HG03097 (cell line): ENCODE results near the gene DCAF11.
A peak's percentile ranks its signal among the peaks of the same experiment; 100 is the strongest.

Experiments
- ATAC-seq: cut with Tn5 transposase; IDR thresholded peaks from one replicate; pipeline ENCODE4 v1.9.1; 2021; ENCODE audit not compliant: unreplicated experiment, low FRiP score

DCAF11 gene

DNA sequence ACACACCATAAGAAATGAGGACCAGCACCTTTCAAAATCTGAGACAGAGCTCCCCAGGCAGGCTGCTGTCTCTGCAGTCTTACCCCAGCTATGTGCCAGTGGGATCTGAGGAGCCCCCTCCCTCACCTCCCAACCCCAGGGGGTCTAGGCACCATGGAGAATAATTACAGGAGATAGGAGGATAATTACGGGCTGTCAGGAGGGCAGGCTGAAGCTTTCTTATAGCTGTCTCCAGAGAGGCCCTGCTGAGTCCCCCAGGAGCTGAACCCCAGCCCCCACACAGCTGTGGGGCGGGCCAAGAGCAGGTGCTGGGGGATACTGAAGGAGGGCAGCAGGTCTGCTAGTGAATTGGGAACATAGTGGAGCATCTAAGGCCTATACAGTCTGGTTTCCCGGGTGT, 36.4 kb upstream of the DCAF11 start:
- ATAC-seq, result no peak

DNA sequence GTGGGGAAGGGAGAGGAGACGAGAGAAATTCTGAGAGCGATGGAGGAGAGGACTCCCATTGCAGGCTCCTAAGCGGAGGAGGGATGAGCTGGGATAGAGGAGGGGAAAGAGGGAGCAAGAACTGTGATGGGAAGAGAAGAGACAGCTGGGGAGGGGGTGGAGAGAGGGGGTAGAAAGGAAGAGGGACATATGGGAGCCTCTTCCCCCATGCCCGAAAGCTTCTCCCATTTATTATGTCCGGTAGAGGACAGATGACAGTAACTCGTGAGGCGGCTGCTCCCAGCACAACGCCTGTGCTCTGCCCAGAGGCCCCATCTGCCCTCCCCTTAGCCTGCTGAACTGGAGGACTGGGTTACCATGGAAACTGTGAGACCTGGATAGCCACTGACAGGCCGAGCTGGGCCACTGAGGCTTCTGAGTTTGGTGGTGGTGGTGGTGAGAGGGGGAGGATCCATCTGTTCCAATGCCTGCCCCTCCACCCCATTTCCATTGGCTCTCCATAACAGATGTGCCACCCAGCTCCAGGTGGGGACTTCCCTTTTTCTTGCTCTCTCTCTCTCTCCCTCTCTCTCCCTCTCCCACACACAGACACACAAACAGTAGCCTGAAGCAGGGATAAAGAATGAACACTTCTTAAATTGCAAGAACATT, 35.0 kb upstream of the DCAF11 start:
- ATAC-seq, result no peak

DNA sequence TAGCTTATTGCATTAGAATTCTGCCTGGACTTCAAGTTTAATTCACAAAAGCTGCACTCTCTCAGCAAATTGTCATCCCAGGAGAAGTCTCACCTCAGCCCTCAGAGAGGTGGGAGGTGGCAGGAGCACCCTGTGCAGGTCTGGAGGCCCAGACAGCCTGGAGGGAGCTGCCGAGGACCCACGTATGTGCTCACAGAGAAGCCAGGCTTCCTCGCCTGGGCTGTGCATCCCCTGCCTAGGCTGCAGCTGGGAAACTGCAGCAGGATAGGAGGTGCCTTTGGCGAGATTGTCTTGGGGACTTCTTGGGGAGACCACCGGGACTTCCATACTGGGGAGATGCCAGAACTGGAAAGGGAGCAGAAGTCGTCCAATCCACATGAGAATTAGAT, 34.4 kb upstream of the DCAF11 start:
- ATAC-seq, result no peak

DNA sequence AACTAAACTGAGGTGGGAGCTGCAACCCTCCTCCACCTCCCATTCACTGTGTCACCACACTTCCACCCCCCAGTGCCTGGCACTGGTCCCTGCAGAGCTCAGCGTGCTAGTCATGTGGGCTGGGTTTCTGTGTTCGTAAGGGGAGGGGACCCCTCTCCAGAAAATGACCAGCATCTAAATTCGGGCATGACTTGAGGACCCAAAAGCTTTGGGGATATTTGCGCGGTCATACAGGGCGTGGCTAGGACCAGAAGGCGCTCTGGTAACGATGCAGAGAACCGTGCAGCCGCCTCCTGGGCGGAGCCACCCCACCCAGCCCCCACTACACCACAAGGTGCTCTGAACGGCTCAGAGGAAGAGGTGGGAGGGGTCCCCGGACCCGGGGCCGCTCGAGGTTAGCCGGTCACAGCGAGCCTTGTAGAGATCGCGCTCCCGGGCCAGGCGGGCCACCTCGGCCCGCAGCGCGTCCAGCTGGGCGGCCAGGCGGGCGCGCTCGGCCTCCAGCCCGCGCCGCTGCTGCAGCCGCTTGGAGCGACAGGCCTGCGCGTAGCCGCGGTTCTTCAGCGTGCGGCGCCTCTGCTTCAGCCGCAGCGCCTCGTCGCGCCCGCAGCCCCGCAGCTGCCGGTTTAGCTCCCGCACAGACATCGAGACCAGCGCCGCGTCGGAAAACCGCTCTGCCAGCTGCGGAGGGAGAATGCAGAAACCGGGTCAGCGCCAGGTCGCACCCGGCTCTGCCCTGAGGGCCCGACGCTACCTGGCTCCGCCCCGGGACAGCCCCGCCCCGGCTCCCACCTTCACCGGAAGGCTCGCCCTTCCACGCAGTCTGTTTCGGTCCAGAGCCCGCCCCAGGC, 33.5 kb upstream of the DCAF11 start:
- peak; percentile 72 for ATAC-seq

DNA sequence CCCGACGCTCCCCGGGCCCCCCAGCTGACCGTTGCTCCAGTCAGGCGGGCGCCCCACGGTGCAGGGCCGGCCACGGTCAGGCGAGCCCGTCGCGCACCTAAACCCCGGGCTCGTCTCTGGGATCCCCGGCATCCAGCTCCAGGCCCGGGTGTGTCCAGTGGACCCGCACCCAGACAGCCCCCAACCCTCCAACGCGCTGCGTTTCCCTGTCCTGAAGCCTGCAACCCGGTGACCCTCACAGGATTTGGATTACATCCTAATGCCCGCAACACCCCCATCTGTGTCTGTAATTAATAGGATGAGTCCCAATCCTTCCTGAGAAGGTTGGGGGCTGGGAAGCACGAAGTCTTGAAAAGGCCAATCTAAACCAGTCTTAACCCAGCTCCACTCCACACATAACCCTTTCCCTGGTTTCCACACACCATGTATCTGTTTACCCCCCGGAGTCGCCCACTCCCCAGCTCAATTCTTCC, 32.8 kb upstream of the DCAF11 start:
- no peak for ATAC-seq

DNA sequence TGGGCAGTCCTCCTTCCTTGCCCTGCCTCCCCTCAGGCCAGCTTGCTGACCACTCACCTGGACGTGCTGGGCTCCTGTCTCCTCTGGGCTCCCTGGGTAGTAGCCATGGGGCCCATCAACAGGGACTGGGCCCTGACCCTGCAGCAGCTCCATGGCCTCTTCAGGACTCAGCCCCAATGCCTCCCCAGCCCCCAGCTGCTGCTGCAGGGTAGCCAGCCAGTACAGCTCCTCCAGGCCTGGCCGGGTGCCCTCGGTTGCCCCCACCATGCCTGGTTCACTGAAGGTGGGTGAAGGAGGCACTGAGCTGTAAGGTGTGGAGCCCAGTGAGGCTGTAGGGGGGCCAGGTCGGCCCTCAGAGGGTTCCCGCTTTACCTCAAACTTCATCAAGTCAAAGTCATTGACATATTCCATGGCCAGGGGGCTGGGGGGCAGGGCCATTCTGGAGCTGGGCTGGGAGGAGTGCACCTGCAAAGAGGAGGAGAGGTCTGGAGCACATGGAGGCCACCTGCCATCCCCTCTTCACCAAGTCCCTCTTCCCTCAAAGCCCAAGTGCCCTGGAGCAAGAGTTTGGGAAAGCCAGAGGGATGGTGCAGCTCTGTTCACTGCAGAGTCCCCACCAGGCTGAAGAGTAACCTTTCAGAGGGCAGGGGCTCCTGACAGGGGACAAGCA, 32.0 kb upstream of the DCAF11 start:
- ATAC-seq, result no peak

DNA sequence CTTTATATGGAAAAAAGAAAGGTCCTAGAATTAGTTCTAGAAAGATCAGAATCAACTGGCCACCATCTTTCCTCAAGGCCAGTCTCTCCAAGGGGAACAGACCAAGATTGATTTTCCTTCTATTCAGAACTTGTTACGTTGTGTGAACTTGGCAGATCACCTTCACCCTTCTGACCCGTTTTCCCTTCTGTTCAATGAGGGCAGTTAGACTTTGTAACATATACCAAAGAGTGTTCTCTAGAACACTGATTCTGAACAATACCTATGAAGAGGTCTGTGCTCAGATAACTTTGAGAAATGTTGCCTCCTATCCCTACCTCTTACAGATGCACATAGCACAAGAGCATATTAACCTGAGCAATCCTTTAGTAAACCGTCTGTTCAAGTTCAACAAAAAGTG, 31.1 kb upstream of the DCAF11 start:
- ATAC-seq, result no peak

DNA sequence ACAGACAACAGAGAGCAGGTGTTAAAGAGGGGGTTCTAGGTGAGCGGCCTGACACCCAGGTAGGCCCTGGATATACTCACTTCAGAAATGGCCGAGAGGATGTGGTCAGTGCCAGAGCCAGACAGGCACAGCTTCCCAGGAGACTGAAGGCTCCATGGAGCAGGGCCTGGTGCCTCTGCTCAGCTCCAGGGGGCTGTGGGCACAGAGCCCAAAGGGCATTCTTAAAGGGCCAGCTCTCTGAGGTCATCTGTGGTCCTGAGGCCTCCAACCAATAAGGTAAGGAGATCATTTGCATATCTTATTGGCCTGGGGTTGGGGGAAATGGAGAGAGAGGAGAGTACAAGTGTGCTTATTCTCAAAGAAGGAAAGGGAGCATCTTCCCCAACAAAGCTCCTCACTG, 30.1 kb upstream of the DCAF11 start:
- no peak for ATAC-seq

DNA sequence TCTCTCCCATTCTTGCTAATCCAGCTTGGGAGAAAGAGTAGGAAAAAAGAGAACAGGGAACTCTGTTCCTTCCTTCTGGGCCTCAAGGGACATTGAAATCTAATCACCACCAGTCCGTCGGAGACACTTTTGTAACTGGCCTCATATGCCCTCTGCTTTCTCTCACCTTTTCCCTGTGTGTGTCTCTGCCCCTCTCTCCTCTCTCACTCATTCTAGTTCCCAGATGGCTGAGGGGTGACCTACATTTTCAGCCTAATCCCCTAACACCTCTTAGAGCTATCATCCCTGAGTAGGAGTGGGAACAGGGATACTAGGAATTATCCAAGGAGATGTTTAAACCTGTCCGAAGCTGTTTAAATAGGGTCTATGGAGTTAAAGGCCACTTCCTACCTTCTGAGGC, 29.4 kb upstream of the DCAF11 start:
- no peak for ATAC-seq

DNA sequence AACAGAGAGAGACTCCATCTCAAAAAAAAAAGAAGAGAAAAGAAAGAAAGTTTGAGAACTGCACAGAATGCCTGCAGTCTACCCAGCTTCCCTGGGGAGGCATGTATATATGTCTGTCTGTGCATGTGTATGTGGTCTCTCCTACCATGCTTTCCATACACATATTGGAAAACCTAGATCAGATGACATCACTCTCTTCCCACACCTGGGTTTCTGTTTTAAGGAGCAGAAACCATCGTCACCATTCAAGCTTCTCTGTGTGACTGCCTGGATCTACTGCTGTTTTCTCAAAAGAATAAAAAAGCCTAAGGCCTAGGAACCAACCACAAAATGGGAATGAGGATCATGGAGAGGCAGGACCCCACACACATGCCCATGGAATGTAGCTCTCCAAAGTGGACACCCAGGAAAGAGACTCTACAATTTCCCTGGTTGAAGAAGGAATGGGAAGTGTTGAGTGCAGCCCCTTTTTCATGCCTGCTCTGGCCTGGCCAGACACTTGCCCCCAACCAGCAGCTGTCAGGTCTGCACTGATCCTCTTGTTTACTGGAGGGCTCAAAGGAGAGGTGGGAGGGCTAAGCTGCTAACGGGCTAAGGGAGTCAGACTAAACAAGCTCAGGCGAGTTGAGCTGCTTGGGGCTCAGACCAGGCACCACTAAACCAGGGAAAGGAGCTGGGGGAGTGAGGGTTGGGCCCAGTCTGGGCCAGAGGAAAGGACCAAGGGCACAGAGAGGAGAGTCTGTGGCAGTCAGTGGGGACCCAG, 28.2 kb upstream of the DCAF11 start:
- no peak for ATAC-seq

DNA sequence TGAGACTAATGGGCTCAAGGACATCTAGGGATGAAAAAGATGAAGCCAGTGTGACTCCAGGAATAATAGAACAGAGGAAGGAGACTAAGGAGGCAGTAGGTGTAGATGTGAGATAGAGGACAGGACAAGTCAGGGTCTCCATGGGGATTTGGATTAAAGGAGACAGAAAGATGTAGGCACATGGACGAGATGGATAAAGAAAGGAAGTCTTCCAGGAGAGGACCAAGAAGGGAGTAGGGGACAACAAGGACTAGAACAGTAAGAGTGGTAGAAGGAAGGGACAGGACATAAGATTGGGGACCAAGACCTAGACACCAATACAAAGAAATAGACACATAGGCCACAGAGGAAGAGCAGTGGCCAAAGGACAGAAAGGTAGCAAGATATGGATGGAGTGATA, 27.6 kb upstream of the DCAF11 start:
- ATAC-seq, result no peak

DNA sequence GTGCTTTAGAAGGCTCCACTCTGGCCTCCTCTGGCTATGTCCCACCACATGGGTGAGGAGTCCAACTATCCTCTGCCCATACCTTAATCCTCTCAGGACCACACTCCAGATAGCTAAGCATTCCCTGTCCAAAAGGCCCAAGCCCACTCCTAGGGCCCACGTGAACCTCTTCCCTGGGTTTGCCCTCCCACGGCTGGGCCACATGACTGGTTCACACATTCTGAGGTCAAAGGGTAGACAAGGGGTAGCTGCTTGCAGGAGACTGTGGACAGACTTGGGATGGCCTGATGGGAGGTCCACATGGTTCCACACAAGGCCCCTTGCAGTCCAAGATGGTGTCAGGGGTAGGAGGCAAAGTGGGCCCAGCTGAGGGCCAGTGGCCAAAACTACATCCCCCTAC, 26.5 kb upstream of the DCAF11 start:
- no peak for ATAC-seq

DNA sequence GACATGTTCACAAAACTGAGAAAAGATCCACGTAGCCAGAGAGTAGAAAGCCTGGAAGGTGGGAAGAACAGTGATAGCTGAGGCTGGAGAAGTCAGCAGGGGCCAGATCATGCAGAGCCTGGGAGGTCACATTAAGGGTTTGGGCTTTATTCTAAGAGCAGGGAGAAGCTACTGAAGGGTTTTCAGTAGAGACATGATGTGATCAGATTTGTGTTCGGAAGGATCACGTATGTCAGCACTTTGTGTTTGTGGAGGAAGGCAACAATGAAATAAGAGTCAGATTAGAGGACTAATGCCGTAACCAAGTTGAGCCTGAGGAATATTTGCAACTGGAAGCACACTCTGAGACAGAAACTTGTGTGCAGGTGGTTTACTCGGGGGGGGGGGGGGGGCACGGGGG, 24.7 kb upstream of the DCAF11 start:
- no peak for ATAC-seq

DNA sequence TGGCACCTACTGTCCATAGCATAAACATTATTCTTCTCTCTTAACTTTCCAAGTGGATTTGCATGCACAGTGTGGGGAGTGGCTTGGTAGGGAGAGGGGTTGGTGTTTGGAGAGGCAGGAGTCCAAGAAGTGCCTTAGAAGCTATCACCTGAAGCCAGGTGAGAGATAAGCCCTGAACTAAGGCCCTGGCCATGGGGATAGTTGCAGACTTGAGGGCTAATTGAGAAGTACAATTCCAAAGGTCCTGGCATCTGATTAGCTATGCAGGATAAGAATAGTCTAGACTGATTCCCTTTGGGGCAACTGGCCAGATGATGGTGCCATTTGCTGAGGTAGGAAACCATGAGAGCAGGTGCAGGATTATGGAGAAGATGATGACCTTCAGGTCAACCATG, 22.5 kb upstream of the DCAF11 start:
- ATAC-seq, result no peak

DNA sequence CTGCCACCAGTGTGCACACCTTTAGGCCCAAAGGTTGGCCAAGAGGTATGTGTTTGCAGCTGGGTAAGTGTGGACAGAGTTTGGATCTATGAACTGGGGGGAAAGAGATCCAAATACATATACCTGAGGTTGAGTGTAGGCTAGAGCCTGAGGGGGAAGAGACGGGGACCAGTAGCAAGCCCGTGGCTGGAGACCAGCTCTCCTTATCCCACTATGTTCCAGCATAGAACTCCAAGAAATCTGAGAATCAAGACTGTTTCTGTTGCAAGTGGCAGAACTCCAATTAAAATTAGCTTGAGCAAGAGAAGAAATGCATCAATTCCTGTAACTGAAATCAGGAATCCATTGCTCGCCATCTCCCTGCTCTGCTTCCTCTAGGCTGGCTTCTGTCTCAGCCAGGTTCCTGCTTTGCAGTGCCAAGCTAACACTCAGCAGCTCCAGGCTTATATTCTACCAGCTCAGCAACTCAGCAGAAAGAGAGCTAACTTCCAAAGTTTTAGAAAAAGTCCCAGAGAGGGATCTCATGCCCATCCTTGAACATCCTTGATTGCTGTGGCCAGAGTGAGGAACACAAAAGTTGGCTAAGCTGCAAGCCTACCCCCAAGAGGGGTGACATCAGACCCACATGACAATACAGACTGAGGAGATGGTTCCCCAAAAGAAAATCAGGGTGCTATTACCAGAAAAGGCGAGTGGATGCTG, 21.9 kb upstream of the DCAF11 start:
- no peak for ATAC-seq

DNA sequence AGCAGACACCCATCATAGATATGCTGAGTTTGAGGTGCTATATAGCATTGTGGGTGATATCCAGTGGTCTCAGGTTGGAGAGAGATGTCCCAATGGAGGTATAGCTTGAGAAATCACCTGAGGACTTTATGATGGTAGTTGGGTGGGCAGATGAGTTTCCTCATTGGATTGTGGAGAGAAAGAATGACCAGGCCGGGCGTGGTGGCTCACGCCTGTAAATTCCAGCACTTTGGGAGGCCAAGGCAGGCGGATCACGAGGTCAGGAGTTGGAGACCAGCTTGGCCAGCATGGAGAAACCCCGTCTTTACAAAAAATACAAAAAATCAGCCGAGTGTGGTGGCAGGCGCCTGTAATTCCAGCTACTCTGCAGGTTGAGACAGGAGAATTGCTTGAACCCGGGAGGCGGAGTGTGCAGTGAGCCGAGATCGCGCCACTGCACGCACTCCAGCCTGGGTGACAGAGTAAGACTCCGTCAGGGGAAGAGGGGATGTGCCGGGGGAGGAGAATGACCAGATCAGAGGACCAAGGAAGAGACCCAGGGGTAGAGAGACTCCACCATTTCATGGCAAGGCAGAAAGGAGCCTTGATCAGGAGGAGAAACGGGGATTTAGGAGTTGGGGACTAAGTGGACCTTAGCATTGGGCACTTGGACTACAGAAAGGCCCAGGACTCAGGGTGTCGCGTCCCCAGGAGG, 21.2 kb upstream of the DCAF11 start:
- no peak for ATAC-seq

DNA sequence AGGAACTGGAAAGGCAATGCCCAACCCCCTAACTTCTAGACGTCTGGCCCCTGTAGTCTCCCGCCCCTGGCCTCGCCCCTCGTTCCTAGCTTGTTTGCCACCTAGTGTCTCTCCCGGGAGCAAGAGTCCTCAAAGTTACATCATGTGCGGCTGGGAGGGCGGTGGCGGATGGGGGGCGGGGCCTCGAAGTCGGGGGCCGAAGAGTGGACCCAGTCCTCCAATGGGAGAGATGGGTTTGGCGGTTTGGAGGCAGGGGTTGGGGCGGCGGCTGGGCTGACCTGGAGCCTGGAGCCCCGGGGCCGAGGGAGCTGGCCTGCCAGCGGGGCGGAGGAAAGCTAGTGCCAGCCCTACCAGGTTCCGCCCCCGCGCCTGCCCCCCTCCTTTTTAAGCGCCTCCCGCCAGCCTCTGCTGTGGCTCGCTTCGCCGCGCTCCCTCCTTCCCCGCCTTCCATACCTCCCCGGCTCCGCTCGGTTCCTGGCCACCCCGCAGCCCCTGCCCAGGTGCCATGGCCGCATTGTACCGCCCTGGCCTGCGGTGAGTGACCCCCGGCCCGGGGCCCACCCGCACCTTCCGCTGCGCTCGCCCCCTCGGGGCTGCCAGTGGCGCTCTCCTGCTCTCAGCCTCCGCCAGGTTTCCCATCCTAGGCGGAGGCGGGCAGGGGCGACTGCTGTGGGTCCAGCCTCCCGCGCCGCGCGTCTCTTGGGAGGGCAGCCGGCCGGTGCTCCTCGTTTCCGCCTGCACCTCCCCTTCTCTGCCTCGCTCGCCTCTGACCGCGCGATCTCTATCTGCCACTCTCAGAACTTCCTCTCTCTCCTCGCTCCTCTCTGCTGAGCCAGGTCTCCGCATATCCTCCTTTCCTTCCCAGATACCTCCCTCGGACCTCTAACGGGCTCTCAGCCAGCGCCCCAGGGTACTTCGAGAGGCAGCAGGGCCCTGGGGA, 20.4 kb upstream of the DCAF11 start, which contains the start of gene PCK2:
PCK2 (plus strand) TSS at position 411 of the 940 bp plus-strand sequence; CDS start at position 506, 95 bp downstream.
- peak; percentile 41 for ATAC-seq

DNA sequence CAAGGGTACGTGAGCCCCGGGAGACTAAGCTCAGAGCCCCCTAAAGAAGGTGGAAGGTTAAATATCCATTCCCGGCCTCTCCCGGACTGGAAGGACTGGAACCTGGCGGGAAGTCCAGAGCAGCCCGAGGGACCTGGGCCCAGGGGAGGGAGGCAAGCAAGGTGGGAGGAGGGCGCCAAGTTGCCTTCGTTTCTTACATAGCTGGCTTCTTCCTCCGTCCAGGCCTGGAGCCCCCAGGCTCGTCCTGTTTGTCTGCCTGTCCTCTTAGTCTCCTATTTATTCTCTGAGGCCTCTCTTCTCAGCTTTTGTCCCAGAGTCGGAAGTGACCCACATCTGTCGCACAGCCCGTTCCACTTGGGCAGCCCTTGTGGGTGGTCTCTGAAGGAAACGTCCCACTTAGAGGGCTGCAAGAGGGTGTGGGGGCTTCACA, 19.7 kb upstream of the DCAF11 start:
- ATAC-seq, result no peak
